HepG2 (cell line): ENCODE results near the gene PHLDB1. TPM values are rescaled to one million over a fixed set of nuclear protein-coding genes. Genes with fewer than 3 reads are reported as not detected.

Experiments used
- AGO1 ChIP-seq: fragments of 200-400 bp; formaldehyde crosslinking; IDR thresholded peaks from 2 replicates; pipeline ENCODE4 v1.6.1; 2017; ENCODE audit warnings: mild to moderate bottlenecking, low read depth, low read length, moderate library complexity; ENCODE audit not compliant: poor library complexity, severe bottlenecking
- BATF2 ChIP-seq: sonication (generic); formaldehyde crosslinking; IDR thresholded peaks from 2 replicates; pipeline ENCODE4 v1.8.0; 2022; ENCODE audit warnings: mild to moderate bottlenecking, missing genetic modification reagents, moderate library complexity
- CERS6 ChIP-seq: sonication (generic); formaldehyde crosslinking; IDR thresholded peaks from 2 replicates; pipeline ENCODE4 v1.5.0; 2020; ENCODE audit warnings: missing genetic modification reagents
- EZH2 ChIP-seq: conservative IDR thresholded peaks from 2 replicates; pipeline ENCODE4 v1.6.1; 2012; ENCODE audit warnings: mild to moderate bottlenecking, low read depth, low read length, moderate library complexity
- FOSL2 ChIP-seq: sonication (generic); formaldehyde crosslinking; IDR thresholded peaks from 2 replicates; pipeline ENCODE4 v1.4.0; 2020; ENCODE audit warnings: missing genetic modification reagents
- HNF4G ChIP-seq, 2 experiments: sonication (generic) in 1 of 2; formaldehyde crosslinking in 1 of 2; IDR thresholded peaks; 2 replicates each; pipeline versions ENCODE4 v1.4.0 to v1.6.1; 2011 to 2020; ENCODE audit warnings: borderline replicate concordance in 2 of 2, low read depth in 2 of 2, mild to moderate bottlenecking in 2 of 2, low read length in 1 of 2, missing genetic modification reagents in 1 of 2, moderate library complexity in 1 of 2
- KAT7 ChIP-seq: IDR thresholded peaks from 2 replicates; pipeline ENCODE4 v1.6.1; 2018; ENCODE audit warnings: borderline replicate concordance, missing compliant biosample characterization
- KDM6A ChIP-seq: IDR thresholded peaks from 2 replicates; pipeline ENCODE4 v1.6.1; 2016; ENCODE audit warnings: low read depth
- RNF219 ChIP-seq: sonication (generic); formaldehyde crosslinking; IDR thresholded peaks from 2 replicates; pipeline ENCODE4 v1.5.0; 2020; ENCODE audit warnings: mild to moderate bottlenecking, missing genetic modification reagents
- SP1 ChIP-seq, 2 experiments: fragments of 450-650 bp in 1 of 2; sonication (generic) in 1 of 2; formaldehyde crosslinking in 1 of 2; IDR thresholded peaks; 2 replicates each; pipeline versions ENCODE4 v1.4.0 to v1.6.1; 2016 to 2020; ENCODE audit warnings: missing genetic modification reagents in 1 of 2
- TAF1 ChIP-seq: sonication (generic); formaldehyde crosslinking; IDR thresholded peaks from 2 replicates; pipeline ENCODE4 v1.4.0; 2020; ENCODE audit warnings: missing genetic modification reagents
- TGIF2 ChIP-seq: IDR thresholded peaks from 2 replicates; pipeline ENCODE4 v1.6.1; 2016; ENCODE audit warnings: control low read depth, missing compliant biosample characterization
- ZC3H13 ChIP-seq: sonication (generic); formaldehyde crosslinking; IDR thresholded peaks from 2 replicates; pipeline ENCODE4 v1.8.1; 2023; ENCODE audit warnings: mild to moderate bottlenecking, missing genetic modification reagents, moderate library complexity
- ZNF234 ChIP-seq: sonication (generic); formaldehyde crosslinking; conservative IDR thresholded peaks from 2 replicates; pipeline ENCODE4 v1.5.1; 2020; ENCODE audit warnings: mild to moderate bottlenecking, missing genetic modification reagents
- ZNF280D ChIP-seq: sonication (generic); formaldehyde crosslinking; IDR thresholded peaks from 2 replicates; pipeline ENCODE4 v1.5.1; 2020; ENCODE audit warnings: mild to moderate bottlenecking, missing genetic modification reagents
- ZNF383 ChIP-seq: sonication (generic); formaldehyde crosslinking; IDR thresholded peaks from 2 replicates; pipeline ENCODE4 v1.4.0; 2020; ENCODE audit warnings: missing genetic modification reagents, mild to moderate bottlenecking, borderline replicate concordance
- ZNF446 ChIP-seq: sonication (generic); formaldehyde crosslinking; IDR thresholded peaks from 2 replicates; pipeline ENCODE4 v1.5.0; 2020; ENCODE audit warnings: mild to moderate bottlenecking, missing genetic modification reagents
- ZNF639 ChIP-seq: conservative IDR thresholded peaks from 2 replicates; pipeline ENCODE4 v1.6.1; 2018; ENCODE audit warnings: missing genetic modification reagents
- ZNF678 ChIP-seq: sonication (generic); formaldehyde crosslinking; IDR thresholded peaks from 2 replicates; pipeline ENCODE4 v1.4.0; 2020; ENCODE audit warnings: mild to moderate bottlenecking, missing genetic modification reagents
- ZNF841 ChIP-seq: sonication (generic); formaldehyde crosslinking; IDR thresholded peaks from 2 replicates; pipeline ENCODE4 v1.8.1; 2023; ENCODE audit warnings: missing genetic modification reagents, borderline replicate concordance
- polyA plus RNA-seq, 8 experiments: library from polyadenylated mRNA; depleted of rRNA in 3 of 8; stranded (reverse) in 7 of 8; unstranded in 1 of 8; fragments of >200 nt; fragmentation: Illumina TruSeq in 4 of 8; extraction: Trizol in 4 of 8; gene quantifications; 2 replicates each; pipeline versions ENCODE4 v1.2.1 to v1.2.3, GENCODE V29; 2011 to 2016; ENCODE audit warnings: low read depth in 4 of 8, missing spikeins in 1 of 8, mixed read lengths in 1 of 8; ENCODE audit not compliant: insufficient read depth in 1 of 8
- total RNA-seq, 5 experiments: library from RNA; depleted of rRNA; stranded (reverse); fragments of >200 nt; fragmentation: Illumina TruSeq; extraction: Trizol; gene quantifications; 2 replicates each; pipeline ENCODE4 v1.2.3, GENCODE V29; 2016; ENCODE audit warnings: low read depth in 1 of 5

The PHLDB1 gene
- total and polyA plus RNA-seq, 2 of the 13 experiments (the other 11 are each of a cell fraction or from before 2014, with no cell fraction given), result 13.8 to 14.2 TPM

DNA sequence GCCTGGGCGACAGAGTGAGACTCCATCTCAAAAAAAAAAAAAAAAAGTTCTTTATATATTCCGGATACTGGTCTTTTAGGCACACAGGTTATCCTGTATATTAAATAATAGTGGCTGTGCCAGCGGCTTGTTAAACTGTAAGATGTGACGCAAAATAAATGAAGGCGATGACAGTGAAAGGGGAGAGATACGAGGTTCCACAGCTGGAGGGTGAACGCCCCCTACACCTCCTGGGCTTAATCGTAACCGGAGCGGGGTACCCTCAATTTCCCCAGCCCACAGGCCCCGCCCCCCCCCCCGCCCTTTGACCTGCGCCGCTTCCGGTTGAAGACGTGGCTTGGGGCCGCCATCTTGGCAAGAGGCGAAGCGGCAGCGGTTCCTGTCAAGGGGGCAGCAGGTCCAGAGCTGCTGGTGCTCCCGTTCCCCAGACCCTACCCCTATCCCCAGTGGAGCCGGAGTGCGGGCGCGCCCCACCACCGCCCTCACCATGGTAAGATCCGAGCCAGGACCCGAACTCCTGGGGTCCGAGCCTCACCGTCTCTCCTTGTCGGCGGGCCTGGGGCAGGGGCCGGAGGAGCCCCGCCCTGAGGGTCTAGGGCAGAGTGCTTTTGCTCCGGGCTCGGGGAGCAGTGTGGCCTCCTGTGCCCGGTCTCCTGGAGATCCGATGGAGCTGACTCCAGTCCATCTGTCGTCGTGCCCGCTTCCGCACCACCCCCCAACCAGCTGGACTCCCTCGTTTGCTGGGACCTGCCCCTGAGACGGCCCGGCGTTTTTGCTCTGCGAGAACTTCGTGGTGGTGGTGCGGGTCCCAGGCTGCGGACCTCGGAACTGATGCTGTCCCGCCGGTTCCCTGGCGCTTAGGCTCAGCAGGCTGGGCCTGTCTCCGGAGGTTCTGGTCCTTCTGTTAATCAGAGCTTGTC is 35.1 kb upstream of the PHLDB1 start, which contains the start of gene ARCN1 (continued):
- TF ChIP-seq ZNF678 (CRISPR knock-in tag) (no peak), TGIF2 (peak; percentile 6; the same call in 1 of the 2 replicates), ZC3H13 (CRISPR knock-in tag) (no peak), FOSL2 (no peak; the same call in 1 of the 2 replicates), ZNF639 (CRISPR knock-in tag) (no peak), ZNF446 (no peak), BATF2 (CRISPR knock-in tag) (no peak), ZNF383 (CRISPR knock-in tag) (no peak), AGO1 (peak; percentile 38), KDM6A (CRISPR knock-in tag) (no peak), RNF219 (no peak), HNF4G (IDR thresholded peaks at IDR 0.05; ENCODE audit: borderline replicate concordance, low read depth, low read length) (no peak; the same call in 1 of the 2 replicates), HNF4G (CRISPR knock-in tag; IDR thresholded peaks at IDR 0.05; ENCODE audit: borderline replicate concordance, low read depth) (no peak), ZNF280D (CRISPR knock-in tag) (no peak), ZNF841 (CRISPR knock-in tag) (no peak), KAT7 (CRISPR knock-in tag) (no peak), TAF1 (CRISPR knock-in tag) (peak; percentile 76; the same call in 1 of the 2 replicates), EZH2 (no peak), ZNF234 (CRISPR knock-in tag) (no peak), CERS6 (CRISPR knock-in tag) (no peak), SP1 (IDR thresholded peaks at IDR 0.05) (no peak), SP1 (CRISPR knock-in tag; IDR thresholded peaks at IDR 0.05) (peak; percentile 33; the same call in 1 of the 2 replicates)
